ENCODE results near the gene UBXN6.

UBXN6 gene

GRCh38 chr19:4456843-4457653, 546 bp downstream of the UBXN6 start:
- in situ Hi-C loops (cut with MboI; ENCODE audit: low sequenced_read_pairs) = no loop called here

GRCh38 chr19:4456476-4456842, 1.1 kb downstream of the UBXN6 start:
- in situ Hi-C loops (cut with MboI; ENCODE audit: low sequenced_read_pairs) = no loop called here

DNA sequence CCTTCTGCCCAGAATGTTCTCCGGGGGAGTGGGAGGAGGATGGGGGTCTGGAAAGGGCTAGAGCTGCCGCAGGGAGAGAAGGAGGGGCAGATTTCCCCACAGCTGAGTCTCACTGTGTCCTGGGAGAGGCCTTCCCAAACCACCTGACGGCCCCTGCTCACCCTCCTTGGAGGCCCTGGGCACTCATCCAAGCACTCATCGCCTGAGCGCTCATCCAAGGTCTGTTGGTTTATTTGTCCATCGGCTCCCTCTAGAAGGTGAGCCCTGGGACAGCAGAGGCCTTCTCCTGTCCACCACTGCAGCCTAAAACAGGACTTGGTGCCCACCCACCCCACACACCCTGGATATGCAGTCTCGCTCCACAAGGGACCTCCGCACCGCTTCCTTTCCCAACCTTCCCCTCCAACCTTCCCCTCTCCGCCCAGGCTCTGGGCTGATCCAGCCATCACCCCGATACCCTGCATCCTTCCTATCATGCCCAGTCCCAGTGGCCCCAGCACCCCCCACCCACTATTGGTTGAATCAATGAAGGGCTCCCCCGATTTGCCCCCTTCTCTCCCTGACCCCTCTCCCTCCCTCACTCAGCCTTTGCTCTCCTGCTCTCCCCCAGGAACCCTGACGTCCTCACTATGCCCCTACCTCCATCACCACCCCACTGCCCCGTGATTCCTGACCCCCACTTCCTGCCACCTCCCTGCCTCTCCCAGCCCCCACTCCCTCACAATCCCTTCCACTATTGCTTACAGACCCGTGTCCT, 1.7 kb downstream of the UBXN6 start:
- in situ Hi-C loops (cut with MboI; ENCODE audit: low sequenced_read_pairs) = no loop called here

- in situ Hi-C loops (cut with MboI; ENCODE audit: low sequenced_read_pairs) = no loop called here
Observed at GRCh38 chr19:4454747-4455718, 2.6 kb downstream of the UBXN6 start.

DNA sequence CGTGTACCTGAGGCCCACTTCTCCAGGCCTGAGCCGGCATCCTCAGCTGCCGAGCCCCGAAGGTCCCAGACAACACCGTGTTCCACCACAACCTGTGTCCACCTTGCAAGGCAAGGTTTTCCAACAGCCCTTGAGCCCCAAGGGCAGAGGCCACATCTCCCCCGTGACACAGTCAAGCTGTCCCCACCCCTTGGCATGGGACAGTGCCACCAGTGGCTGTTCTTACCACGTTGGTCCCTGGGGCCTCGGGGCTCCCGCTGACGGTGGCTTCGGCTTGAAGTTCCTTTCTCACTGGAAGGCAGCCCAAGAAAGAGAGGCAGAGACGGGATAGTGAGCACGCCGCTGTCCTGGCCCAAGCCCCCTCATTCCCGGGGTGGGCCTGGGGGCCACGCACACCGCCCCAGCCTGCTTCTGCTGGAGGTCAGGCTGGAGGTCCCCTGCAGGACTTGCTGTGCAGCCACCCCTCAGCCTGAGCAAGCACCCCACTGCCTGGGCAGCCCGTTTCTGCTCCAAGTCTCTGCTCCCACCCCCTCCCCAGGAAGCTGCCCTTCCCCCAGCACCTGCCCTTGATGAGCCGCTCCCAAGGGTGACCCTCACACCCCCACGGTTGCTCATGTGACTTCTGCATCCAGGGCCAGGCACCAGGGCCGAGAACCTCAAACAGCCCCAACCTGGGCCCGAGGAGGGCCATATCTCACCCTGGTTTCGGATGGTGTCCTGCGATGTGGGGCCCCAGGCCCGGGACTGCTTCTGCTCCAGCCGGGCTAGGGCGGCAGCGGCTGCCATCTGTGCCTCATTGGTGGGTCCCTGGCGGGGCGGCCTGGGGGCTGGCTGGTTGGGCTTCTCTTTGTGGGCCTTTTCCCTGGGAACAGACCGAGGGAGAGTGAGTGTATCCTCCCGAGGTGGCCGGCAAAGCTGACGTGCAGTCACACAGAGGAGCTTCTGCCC, 4.1 kb downstream of the UBXN6 start:
- in situ Hi-C loops (cut with MboI; ENCODE audit: low sequenced_read_pairs) = no loop called here

GRCh38 chr19:4452230-4452990, 5.2 kb downstream of the UBXN6 start:
- in situ Hi-C loops (cut with MboI; ENCODE audit: low sequenced_read_pairs) = no loop called here

DNA sequence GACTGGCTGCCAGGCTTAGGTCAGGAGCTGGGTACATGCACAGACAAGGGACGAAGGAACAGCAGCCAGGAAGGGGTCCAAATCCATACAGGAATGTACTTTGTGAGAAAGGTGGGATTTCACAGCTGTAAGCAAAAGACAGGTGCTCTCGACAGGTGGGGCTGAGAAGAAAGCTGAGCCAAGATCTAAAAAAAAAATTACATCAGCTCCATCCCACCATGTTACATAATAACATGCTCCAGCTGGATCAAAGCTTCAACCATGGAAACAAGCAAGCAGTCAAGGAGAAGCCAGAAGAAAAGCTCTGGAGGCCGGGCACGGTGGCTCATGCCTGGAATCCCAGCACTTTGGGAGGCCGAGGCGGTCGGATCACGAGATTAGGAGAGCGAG, 8.0 kb downstream of the UBXN6 start:
- in situ Hi-C loops (cut with MboI; ENCODE audit: low sequenced_read_pairs) = no loop called here

DNA sequence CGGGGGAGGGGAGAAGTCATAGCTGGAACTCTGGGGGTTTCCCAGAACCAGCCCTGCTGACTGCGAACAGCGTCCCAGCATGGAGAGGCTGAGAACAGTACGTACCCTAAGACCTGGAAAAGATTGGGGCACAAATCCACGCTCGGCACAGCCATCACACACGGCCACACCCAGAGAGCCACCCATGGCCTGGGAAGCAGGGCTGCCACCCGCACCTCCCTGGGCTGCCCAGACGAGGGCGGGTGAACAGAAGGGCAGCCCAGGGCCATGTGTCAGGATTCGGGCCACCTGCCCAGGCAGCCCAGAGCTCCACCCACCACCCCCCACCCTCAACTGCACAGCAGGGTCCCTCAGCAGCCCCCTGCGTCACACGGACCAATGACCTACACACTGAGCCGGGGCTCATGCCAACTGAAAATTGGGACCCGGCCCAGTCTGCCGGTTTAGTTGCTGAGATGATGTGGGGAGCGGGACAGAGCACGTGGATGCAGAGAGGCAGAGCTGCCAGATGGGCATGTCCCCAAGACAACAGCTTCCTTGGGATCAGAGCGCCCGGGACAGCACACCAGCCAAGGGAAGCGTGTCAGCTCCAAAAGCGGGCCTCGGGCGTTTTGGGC, 8.5 kb downstream of the UBXN6 start:
- in situ Hi-C loops (cut with MboI; ENCODE audit: low sequenced_read_pairs) = no loop called here

- in situ Hi-C loops (cut with MboI; ENCODE audit: low sequenced_read_pairs) = no loop called here
Observed at GRCh38 chr19:4448147-4448985, 9.2 kb downstream of the UBXN6 start.

DNA sequence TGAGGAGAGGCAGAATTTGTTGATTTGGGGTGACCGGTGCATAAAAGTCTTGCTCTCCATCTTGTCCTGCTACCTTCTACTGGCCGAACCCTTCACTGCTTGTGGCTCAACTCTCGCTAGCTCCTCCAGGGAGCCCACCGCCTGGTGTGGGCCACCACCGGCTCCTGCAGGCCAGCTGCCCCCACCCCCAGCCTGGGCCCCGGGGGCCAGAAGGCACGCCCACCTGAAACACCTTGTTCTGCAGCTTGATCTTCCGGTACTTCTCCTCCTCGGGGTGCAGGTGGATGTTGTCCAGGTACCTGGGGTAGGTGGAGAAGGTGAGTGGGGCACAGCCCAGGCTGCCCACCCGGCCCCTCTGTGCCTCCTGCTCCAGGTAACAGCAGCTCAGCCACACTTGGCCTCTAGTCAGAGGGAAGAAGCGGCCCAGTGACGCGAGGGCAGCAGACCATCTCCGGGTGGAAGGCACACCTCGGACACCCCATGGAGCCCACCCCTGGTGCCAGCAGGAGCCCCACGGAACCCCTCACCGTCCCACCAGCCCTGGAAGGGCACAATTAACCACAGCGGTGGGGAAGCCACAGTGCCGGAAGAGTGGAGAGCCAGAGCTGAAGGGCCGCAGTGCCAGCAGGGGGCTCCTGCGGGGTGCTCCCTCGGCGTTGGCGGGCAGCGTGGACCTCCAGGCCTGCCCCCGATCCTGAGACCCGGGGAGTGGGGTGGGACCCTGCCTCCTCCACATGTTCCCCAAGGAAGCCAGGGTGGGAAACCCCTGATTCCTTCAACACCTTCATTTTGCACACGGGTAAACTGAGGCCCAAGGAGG, 10.1 kb downstream of the UBXN6 start:
- in situ Hi-C loops (cut with MboI; ENCODE audit: low sequenced_read_pairs) = no loop called here

DNA sequence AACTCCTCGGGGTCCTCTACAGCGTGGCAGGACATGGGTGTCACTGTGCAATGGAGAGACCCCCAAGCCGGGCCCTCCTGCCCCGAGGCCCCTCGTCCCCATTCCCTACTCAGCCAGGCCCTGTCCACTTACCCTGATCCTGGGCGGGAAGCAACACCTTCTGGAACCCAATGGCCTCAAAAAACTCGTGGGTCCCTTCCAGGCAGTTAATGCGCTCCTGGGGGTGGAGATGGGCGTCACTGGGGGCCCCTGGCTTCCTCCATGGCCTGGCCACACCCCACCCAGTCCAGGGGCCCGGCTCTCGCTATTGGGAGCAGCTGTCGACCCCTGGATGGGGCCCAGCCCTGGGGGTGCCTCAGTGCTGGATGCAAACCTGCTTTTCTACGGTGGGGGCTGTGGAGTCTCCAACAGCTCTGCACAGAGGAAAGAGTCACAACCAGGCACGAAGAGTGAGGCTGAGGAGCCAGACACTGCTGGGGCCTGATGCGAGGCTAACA, 10.8 kb downstream of the UBXN6 start:
- in situ Hi-C loops (cut with MboI; ENCODE audit: low sequenced_read_pairs) = no loop called here

DNA sequence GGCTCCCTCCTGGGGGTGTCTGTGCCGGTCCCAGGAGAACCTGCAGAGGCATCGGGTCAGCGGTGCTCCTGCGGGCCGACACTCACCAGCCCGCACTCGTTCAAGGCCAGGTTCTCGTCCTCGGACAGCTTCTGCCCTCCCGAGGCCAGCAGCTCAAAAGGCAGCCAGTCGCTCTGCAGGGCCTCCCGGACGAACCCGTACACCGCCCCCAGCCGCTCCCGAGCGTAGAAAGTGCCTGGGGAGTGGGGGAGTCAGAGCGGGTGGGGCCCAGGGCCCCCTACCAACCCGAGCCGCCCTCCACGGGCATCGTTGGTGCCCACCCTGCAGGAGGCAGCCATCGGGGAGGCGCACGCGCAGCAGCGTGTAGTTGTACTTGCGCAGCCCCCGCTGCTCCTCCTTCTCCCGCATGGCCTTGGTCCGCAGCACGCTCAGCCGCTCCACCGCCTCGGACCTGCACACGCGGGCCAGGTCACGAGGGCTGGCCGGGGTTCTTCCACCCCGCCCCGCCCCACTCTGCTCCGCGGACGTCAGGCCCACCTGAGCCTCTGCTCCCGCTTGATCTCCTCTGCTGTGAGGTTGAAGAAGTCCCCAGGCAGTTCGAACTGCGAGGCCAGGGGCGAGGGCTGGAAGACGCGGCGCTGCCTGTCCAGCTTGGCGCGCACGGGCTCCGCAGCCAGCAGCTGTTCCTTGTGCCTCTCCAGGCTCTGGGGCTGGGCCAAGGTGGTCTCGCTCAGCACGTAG, 11.5 kb downstream of the UBXN6 start:
- in situ Hi-C loops (cut with MboI; ENCODE audit: low sequenced_read_pairs) = no loop called here

DNA sequence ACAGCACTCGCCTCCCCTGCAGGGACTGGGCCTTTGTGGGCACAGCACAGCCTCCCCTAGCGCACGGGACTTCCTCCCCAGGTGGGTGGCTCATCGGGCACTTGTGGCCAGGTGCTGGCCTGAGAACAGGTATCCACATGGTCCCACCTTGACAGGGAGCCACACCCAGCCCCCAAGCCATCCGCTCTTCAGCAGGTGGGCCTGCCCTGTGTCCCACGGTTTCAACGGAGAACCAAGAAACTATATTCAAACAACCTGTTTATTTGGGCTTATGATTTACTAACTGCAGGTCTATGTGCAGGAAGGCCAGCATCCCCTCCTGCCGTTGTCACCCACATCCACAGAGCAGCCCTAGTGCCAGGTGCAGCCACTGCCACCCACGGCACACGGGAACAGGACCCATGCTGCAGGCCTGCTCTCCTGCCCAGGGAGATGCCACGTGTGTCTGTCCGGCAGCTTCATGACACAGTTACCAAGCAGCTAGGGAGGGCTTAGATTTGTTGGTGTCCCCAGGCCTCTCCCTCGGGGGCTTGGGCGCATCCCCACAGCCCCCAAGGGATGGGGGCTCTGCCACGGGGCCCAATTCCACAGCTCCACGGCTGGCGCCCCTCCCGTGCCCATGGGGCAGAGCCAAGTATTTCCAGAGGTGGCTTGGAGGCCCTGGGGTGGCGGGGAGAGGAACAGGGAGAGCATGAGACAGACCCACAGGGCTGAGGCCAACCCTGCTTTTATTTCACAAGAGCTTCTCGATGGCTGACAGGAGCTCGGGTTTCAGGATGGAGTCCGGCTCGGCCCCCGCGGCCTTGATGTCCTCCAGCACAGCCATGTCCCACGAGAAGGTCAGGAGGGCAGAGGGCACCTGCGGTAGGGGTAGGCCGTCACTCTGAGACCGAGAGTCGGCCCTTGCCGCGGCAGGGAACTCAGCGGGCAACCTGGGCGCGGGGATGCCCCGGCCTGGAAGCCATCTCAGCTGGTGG, 12.5 kb downstream of the UBXN6 start:
- in situ Hi-C loops (cut with MboI; ENCODE audit: low sequenced_read_pairs) = no loop called here

DNA sequence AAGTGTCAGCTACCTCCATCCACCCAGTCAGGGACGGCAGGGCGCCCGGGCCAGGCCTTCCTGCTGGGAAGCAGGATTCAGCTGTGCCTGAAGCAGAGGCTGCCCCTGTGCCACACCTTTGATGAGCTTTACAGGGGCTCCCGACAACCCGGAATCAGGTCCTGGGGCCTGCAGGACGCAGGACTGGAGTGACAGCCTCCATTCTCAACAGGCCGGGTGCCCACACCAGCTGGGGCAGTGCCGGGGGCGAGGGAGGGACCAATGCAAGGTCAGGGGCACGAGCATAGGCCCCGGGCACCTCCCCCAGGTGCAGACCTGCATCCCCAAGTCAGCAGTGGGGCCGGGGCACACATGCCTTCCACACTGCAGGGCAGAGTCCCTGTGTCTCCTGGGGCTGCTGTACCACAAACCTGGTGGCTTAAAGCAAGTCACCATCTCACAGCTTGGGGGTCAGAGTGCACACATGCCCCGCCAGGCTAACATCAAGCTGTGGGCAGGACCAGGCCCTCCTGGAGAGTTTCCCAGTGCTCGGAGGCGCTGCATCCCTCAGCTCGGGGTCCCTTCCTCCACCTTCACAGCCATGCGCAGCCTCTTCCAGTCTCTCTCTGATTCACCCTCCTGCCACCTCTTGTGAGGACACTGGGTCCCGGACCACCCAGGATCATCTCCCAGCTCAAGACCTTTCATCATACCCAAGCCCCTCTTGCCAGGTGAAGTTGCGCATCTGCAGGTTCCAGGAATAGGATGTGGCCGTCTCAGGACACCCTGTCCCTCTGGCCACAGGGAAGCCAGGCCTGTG, 13.4 kb downstream of the UBXN6 start:
- in situ Hi-C loops (cut with MboI; ENCODE audit: low sequenced_read_pairs) = no loop called here
